NCI-H2029 (cell line): ENCODE data around the gene SERPINB6.
"Not testable (repeated sequence)": the region's sequence is repeated elsewhere in the genome, so short reads cannot be mapped to it uniquely, and the experiment has no call there.

Source experiments
- DNase-seq: peaks from one replicate; lab custom pipeline; 2025; lab: John Stamatoyannopoulos, UW

Gene SERPINB6

GRCh38 chr6:2938632-2939083 is 32.7 kb downstream of the SERPINB6 start:
- DNase-seq = peak; percentile 62

GRCh38 chr6:2938004-2938631 is 33.2 kb downstream of the SERPINB6 start:
- no peak for DNase-seq

- DNase-seq = no peak
Observed at GRCh38 chr6:2937627-2938003, 33.8 kb downstream of the SERPINB6 start.

GRCh38 chr6:2935566-2936291 is 35.6 kb downstream of the SERPINB6 start:
- DNase-seq = no peak

GRCh38 chr6:2934057-2934456 is 37.3 kb downstream of the SERPINB6 start:
- DNase-seq = no peak

GRCh38 chr6:2932911-2933310 is 38.5 kb downstream of the SERPINB6 start:
- DNase-seq = not testable (repeated sequence)

GRCh38 chr6:2931970-2932748 is 39.2 kb downstream of the SERPINB6 start:
- peak; percentile 80 for DNase-seq

- no peak for DNase-seq
Observed at GRCh38 chr6:2931055-2931454, 40.3 kb downstream of the SERPINB6 start.

GRCh38 chr6:2927931-2928330 is 43.4 kb downstream of the SERPINB6 start:
- not testable (repeated sequence) for DNase-seq

- DNase-seq = not testable (repeated sequence)
Observed at GRCh38 chr6:2925842-2926747, 45.3 kb downstream of the SERPINB6 start.

GRCh38 chr6:2921520-2922115 is 49.7 kb downstream of the SERPINB6 start:
- no peak for DNase-seq

- DNase-seq = no peak
Observed at GRCh38 chr6:2920671-2921112, 50.7 kb downstream of the SERPINB6 start.

- DNase-seq = no peak
Observed at GRCh38 chr6:2919886-2920285, 51.5 kb downstream of the SERPINB6 start.

- DNase-seq = no peak
Observed at GRCh38 chr6:2919401-2919800, 52.0 kb downstream of the SERPINB6 start.

GRCh38 chr6:2918936-2919335 is 52.4 kb downstream of the SERPINB6 start:
- DNase-seq = no peak

- DNase-seq = no peak
Observed at GRCh38 chr6:2917801-2918445, 53.4 kb downstream of the SERPINB6 start.

GRCh38 chr6:2917065-2917464 is 54.3 kb downstream of the SERPINB6 start:
- DNase-seq = no peak

- DNase-seq = no peak
Observed at GRCh38 chr6:2916158-2916925, 55.0 kb downstream of the SERPINB6 start.

- DNase-seq = no peak
Observed at GRCh38 chr6:2915150-2915549, 56.2 kb downstream of the SERPINB6 start.

GRCh38 chr6:2914318-2914660 is 57.1 kb downstream of the SERPINB6 start:
- DNase-seq = no peak
